ENCODE measurements around the gene NSF.

NSF gene

DNA sequence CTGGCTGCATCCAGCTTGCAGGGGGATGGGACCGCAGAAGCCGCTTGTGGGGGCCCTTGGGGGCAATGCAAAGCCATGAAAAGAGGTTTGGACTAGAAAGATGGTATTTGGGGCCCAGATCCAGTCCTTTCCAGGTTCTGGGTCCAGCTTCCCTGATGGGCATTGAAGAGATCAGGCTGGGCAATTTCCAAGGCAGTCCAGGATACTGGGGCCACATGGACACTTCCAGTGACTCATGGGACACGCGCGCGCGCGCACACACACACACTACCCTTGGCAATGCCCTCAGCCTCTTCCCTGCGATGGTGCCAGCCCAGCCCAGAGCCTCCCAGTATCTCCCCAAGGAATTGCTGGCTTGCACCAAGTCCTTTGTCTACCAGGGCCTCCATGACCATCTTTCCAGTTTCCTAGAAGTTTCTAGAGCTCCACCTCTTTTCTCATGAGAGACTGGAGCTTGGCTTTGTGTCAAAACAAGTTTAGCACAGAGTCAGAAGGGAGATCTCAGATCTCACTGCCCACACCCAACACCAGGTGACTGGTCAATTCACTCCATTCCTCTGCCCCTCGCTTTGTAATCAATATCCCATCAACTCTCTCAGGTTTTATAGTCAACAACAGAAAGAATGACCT is 183.8 kb downstream of the NSF start:
- H3K4ac ChIP-seq (ENCODE audit: low read depth in 1 of 2, low read length in 2 of 2) = no peak overlapping the region
- no peak for DNase-seq

DNA sequence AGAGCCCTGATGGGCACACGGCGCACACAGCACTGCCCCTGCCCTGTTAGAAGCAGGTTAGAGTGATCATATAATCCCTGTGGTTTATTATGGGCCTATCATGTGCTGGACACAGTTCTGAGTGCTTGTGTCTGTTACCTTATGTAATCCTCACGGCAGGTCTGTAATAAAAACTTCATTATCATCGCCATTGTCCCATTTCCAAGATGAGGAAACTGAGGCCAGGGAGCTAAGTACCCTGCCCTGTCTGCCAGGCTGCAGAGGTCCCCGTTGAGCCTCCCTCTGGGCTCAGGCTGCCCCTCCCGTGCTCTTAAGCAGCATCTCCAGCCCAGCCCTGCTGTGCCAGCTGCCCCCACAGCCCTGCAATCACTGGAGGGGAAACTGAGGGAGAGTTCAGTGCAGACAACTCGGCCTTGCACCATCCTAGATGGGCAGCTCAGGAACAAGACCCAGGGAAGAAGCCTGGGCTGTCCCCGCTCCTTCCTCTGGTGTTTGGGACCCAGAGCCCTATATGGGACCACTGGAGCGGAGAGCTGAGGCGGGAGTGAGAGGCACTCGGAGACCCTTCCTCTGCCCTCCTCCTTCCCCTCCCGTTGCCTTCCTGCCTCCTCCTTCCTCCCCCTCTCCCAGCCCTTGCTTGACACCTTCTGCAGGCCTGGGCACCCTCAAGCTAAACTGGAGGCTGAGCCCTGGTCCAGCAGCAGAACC is 186.0 kb downstream of the NSF start:
- H2BK15ac ChIP-seq (ENCODE audit: low read depth, poor library complexity, severe bottlenecking) = no peak overlapping the region
- no peak overlapping the region for H2BK120ac ChIP-seq (ENCODE audit: low read depth, low read length)
- H4K91ac ChIP-seq (ENCODE audit: low read length) = no peak overlapping the region
- H3K36me3 ChIP-seq (ENCODE audit: control insufficient read depth in 1 of 2, insufficient read depth in 2 of 2, low read depth in 1 of 2, low read length in 2 of 2) = no peaks in the 10 kb centered on the region
- no peak overlapping the region for H2BK12ac ChIP-seq (ENCODE audit: low read length in 2 of 2)
- peaks cover 9% of the 10 kb centered on the region for H3K4me1 ChIP-seq (ENCODE audit: control insufficient read depth, insufficient read depth, low read depth, low read length)
- peaks cover 0 to 38% of the 10 kb centered on the region in 2 experiments for H3K27me3 ChIP-seq (ENCODE audit: control insufficient read depth in 1 of 2, insufficient read depth in 1 of 2, low read length in 2 of 2)
- no peak overlapping the region for H3K18ac ChIP-seq (ENCODE audit: low read depth in 1 of 2, low read length in 2 of 2)
- no peak overlapping the region for H3K27ac ChIP-seq (ENCODE audit: low read length, poor library complexity, severe bottlenecking)
- H2BK5ac ChIP-seq (ENCODE audit: low read depth, low read length, poor library complexity, severe bottlenecking) = no peak overlapping the region
- H3K79me1 ChIP-seq (replicated peaks; ENCODE audit: low read length, poor library complexity, severe bottlenecking) = no peaks in the 10 kb centered on the region
- no peak overlapping the region for H3K14ac ChIP-seq (ENCODE audit: low read length in 2 of 2)
- H3K4ac ChIP-seq (ENCODE audit: low read depth in 1 of 2, low read length in 2 of 2) = no peak overlapping the region
- no peak overlapping the region for H3K4me2 ChIP-seq (ENCODE audit: low read length, poor library complexity, severe bottlenecking)
- no peak overlapping the region for H2AK5ac ChIP-seq (ENCODE audit: low read length, severe bottlenecking)
- H4K8ac ChIP-seq (ENCODE audit: low read length) = no peak overlapping the region
- no peak overlapping the region for H3K9ac ChIP-seq (ENCODE audit: low read length)
- 87% methylated on average over 12 of the region's 12 CpGs for WGBS
- H3K23ac ChIP-seq (ENCODE audit: low read length in 2 of 2) = no peak overlapping the region
- no peaks in the 10 kb centered on the region for H3K9me3 ChIP-seq (ENCODE audit: control insufficient read depth, low read length)
- H3K4me3 ChIP-seq (ENCODE audit: insufficient read depth in 1 of 2, low read depth in 1 of 2, low read length in 2 of 2) = peak overlapping the region in 1 of 2 experiments; percentile 2
- DNase-seq = no peak
- H2AFZ ChIP-seq (ENCODE audit: low read depth, low read length) = no peak overlapping the region

More for the DNA sequence above, 183.8 kb downstream of the NSF start:
- Histone ChIP-seq H2BK120ac (ENCODE audit: low read depth, low read length) (no peak overlapping the region), H3K18ac (ENCODE audit: low read depth in 1 of 2, low read length in 2 of 2) (no peak overlapping the region), H2AK5ac (ENCODE audit: low read length, severe bottlenecking) (no peak overlapping the region), H2BK5ac (ENCODE audit: low read depth, low read length, poor library complexity, severe bottlenecking) (no peak overlapping the region), H3K9ac (ENCODE audit: low read length) (no peak overlapping the region), H3K4me1 (ENCODE audit: control insufficient read depth, insufficient read depth, low read depth, low read length) (peaks cover 28% of the 10 kb centered on the region), H2BK15ac (ENCODE audit: low read depth, poor library complexity, severe bottlenecking) (no peak overlapping the region), H2BK12ac (ENCODE audit: low read length in 2 of 2) (no peak overlapping the region), H3K14ac (ENCODE audit: low read length in 2 of 2) (no peak overlapping the region), H3K36me3 (ENCODE audit: control insufficient read depth in 1 of 2, insufficient read depth in 2 of 2, low read depth in 1 of 2, low read length in 2 of 2) (no peaks in the 10 kb centered on the region), H3K4me2 (ENCODE audit: low read length, poor library complexity, severe bottlenecking) (no peak overlapping the region), H3K4me3 (ENCODE audit: insufficient read depth in 1 of 2, low read depth in 1 of 2, low read length in 2 of 2) (no peak overlapping the region), H4K91ac (ENCODE audit: low read length) (no peak overlapping the region), H3K79me1 (replicated peaks; ENCODE audit: low read length, poor library complexity, severe bottlenecking) (peaks cover 2% of the 10 kb centered on the region), H3K9me3 (ENCODE audit: control insufficient read depth, low read length) (no peaks in the 10 kb centered on the region), H2AFZ (ENCODE audit: low read depth, low read length) (no peak overlapping the region), H4K8ac (ENCODE audit: low read length) (no peak overlapping the region), H3K23ac (ENCODE audit: low read length in 2 of 2) (no peak overlapping the region), H3K27me3 (ENCODE audit: control insufficient read depth in 1 of 2, insufficient read depth in 1 of 2, low read length in 2 of 2) (peaks cover 0 to 44% of the 10 kb centered on the region in 2 experiments), H3K27ac (ENCODE audit: low read length, poor library complexity, severe bottlenecking) (no peak overlapping the region)
- 97% methylated on average over 9 of the region's 10 CpGs for WGBS

DNA sequence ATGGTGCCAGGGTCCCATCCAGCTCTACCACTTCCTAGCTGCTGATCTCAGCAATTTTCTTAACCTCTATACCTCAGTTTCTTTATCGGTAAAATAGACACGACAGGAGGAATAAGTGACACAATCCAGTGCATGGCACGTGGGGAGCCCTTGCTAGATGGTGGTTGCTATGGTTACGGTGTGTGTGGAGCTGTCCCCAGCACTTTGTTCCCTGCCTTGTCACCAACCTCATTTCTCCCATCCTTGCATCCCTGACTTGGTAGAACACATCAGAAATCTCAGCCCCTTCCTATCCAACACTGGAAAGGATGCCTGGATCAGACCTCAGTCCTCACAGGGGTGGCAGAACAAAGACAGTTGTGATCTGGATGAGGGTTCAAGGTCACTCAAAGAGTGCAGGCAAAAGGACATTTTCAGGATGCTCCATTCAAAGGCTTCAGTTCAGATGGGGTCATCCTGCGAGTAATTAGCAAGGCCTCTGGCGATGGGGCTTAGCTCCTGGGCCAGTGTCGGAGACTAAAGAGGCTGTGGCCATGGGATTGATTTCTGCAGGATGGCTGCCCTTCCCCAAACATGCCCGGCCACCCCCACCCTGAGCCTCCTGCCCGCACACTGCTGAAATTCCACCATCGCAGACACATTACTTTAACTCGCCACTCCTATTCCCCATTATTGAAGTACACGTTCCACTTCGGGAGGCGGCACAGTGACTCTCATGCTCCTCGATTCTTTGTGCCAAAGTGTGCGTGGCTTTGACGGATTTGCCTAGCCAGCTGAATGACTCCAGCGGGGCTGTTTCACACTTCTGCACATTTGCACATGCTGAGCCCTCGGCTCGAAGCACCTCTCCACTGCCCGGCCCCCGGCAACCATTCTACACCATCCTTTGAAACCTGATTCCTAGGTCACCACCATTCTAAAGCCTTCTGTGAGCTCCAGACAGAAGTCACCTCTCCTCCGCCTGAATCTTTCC is 187.8 kb downstream of the NSF start:
- 86% methylated on average over 22 of the region's 23 CpGs for WGBS
- H3K79me1 ChIP-seq (replicated peaks; ENCODE audit: low read length, poor library complexity, severe bottlenecking) = no peaks in the 10 kb centered on the region
- no peaks in the 10 kb centered on the region for H3K36me3 ChIP-seq (ENCODE audit: control insufficient read depth in 1 of 2, insufficient read depth in 2 of 2, low read depth in 1 of 2, low read length in 2 of 2)
- no peak overlapping the region for H2BK12ac ChIP-seq (ENCODE audit: low read length in 2 of 2)
- H3K27me3 ChIP-seq (ENCODE audit: control insufficient read depth in 1 of 2, insufficient read depth in 1 of 2, low read length in 2 of 2) = peaks cover 0 to 44% of the 10 kb centered on the region in 2 experiments
- no peak overlapping the region for H2BK15ac ChIP-seq (ENCODE audit: low read depth, poor library complexity, severe bottlenecking)
- H3K9ac ChIP-seq (ENCODE audit: low read length) = no peak overlapping the region
- no peak overlapping the region for H4K8ac ChIP-seq (ENCODE audit: low read length)
- H2AFZ ChIP-seq (ENCODE audit: low read depth, low read length) = no peak overlapping the region
- no peak overlapping the region for H3K23ac ChIP-seq (ENCODE audit: low read length in 2 of 2)
- no peak overlapping the region for H4K91ac ChIP-seq (ENCODE audit: low read length)
- H3K4me2 ChIP-seq (ENCODE audit: low read length, poor library complexity, severe bottlenecking) = no peak overlapping the region
- H3K4ac ChIP-seq (ENCODE audit: low read depth in 1 of 2, low read length in 2 of 2) = no peak overlapping the region
- H3K9me3 ChIP-seq (ENCODE audit: control insufficient read depth, low read length) = no peaks in the 10 kb centered on the region
- DNase-seq = peak; percentile 27
- H2AK5ac ChIP-seq (ENCODE audit: low read length, severe bottlenecking) = no peak overlapping the region
- no peak overlapping the region for H3K14ac ChIP-seq (ENCODE audit: low read length in 2 of 2)
- H2BK5ac ChIP-seq (ENCODE audit: low read depth, low read length, poor library complexity, severe bottlenecking) = no peak overlapping the region
- no peak overlapping the region for H3K18ac ChIP-seq (ENCODE audit: low read depth in 1 of 2, low read length in 2 of 2)
- peaks cover 5% of the 10 kb centered on the region for H3K4me1 ChIP-seq (ENCODE audit: control insufficient read depth, insufficient read depth, low read depth, low read length)
- H3K4me3 ChIP-seq (ENCODE audit: insufficient read depth in 1 of 2, low read depth in 1 of 2, low read length in 2 of 2) = no peak overlapping the region
- no peak overlapping the region for H3K27ac ChIP-seq (ENCODE audit: low read length, poor library complexity, severe bottlenecking)
- H2BK120ac ChIP-seq (ENCODE audit: low read depth, low read length) = no peak overlapping the region

DNA sequence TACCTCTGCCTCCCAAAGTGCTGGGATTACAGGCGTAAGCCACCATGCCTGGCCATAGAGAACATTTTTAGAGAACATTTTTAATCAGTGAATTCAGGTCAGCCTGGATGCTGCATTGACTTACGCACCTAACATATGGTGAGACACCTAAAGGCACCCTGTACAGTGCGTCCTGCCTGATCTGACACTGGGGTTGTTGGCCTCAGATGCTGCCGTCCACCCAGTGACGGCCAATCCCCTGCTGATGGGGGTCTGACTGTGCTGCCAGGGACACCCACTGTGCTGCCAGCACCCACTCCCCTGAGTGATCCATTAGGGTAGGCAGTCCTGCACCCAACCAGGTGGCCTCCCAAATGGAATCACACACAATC is 189.5 kb downstream of the NSF start:
- Histone ChIP-seq H2BK12ac (ENCODE audit: low read length in 2 of 2) (no peak overlapping the region), H4K8ac (ENCODE audit: low read length) (no peak overlapping the region), H3K18ac (ENCODE audit: low read depth in 1 of 2, low read length in 2 of 2) (no peak overlapping the region), H4K91ac (ENCODE audit: low read length) (no peak overlapping the region), H3K9me3 (ENCODE audit: control insufficient read depth, low read length) (no peaks in the 10 kb centered on the region), H3K14ac (ENCODE audit: low read length in 2 of 2) (no peak overlapping the region), H3K79me1 (replicated peaks; ENCODE audit: low read length, poor library complexity, severe bottlenecking) (no peaks in the 10 kb centered on the region), H2BK15ac (ENCODE audit: low read depth, poor library complexity, severe bottlenecking) (no peak overlapping the region), H2AK5ac (ENCODE audit: low read length, severe bottlenecking) (no peak overlapping the region), H3K23ac (ENCODE audit: low read length in 2 of 2) (no peak overlapping the region), H3K27me3 (ENCODE audit: control insufficient read depth in 1 of 2, insufficient read depth in 1 of 2, low read length in 2 of 2) (peaks cover 0 to 39% of the 10 kb centered on the region in 2 experiments), H2BK120ac (ENCODE audit: low read depth, low read length) (no peak overlapping the region), H3K4me2 (ENCODE audit: low read length, poor library complexity, severe bottlenecking) (no peak overlapping the region), H3K4me3 (ENCODE audit: insufficient read depth in 1 of 2, low read depth in 1 of 2, low read length in 2 of 2) (no peak overlapping the region), H3K4me1 (ENCODE audit: control insufficient read depth, insufficient read depth, low read depth, low read length) (peaks cover 2% of the 10 kb centered on the region), H2BK5ac (ENCODE audit: low read depth, low read length, poor library complexity, severe bottlenecking) (no peak overlapping the region), H3K36me3 (ENCODE audit: control insufficient read depth in 1 of 2, insufficient read depth in 2 of 2, low read depth in 1 of 2, low read length in 2 of 2) (no peaks in the 10 kb centered on the region), H3K27ac (ENCODE audit: low read length, poor library complexity, severe bottlenecking) (no peak overlapping the region), H2AFZ (ENCODE audit: low read depth, low read length) (no peak overlapping the region), H3K4ac (ENCODE audit: low read depth in 1 of 2, low read length in 2 of 2) (no peak overlapping the region), H3K9ac (ENCODE audit: low read length) (no peak overlapping the region)
- DNase-seq = no peak
- 98% methylated on average over 5 of the region's 5 CpGs for WGBS

Measured in mesenchymal stem cell (in vitro differentiated cells and primary cell).